SKM-1 (cell line): ENCODE data around the gene PON1.

Source experiments
- DNase-seq: peaks from one replicate; lab custom pipeline; 2025; ENCODE audit not compliant: unreplicated experiment; lab: John Stamatoyannopoulos, UW

PON1 gene

GRCh38 chr7:95324431-95324830 lies at the start of gene PON1:
Gene PON1, minus strand, starts transcription at chr7:95324532. Its CDS starts 57 bp downstream, at chr7:95324475.
- no peak for DNase-seq

- DNase-seq = no peak
Measured at GRCh38 chr7:95373323-95373722, 49.0 kb upstream of the PON1 start.

GRCh38 chr7:95368235-95368634 lies 43.9 kb upstream of the PON1 start:
- DNase-seq = no peak

- no peak for DNase-seq
Measured at GRCh38 chr7:95367606-95368005, 43.3 kb upstream of the PON1 start.

GRCh38 chr7:95365151-95365550 lies 40.8 kb upstream of the PON1 start:
- no peak for DNase-seq

- no peak for DNase-seq
Measured at GRCh38 chr7:95357623-95358022, 33.3 kb upstream of the PON1 start.

GRCh38 chr7:95342642-95343307 lies 18.4 kb upstream of the PON1 start:
- DNase-seq = no peak

- DNase-seq = no peak
Measured at GRCh38 chr7:95342029-95342428, 17.7 kb upstream of the PON1 start.

- DNase-seq = no peak
Measured at GRCh38 chr7:95340491-95340890, 16.2 kb upstream of the PON1 start.

GRCh38 chr7:95338832-95339231 lies 14.5 kb upstream of the PON1 start:
- no peak for DNase-seq

GRCh38 chr7:95335093-95335492 lies 10.8 kb upstream of the PON1 start:
- no peak for DNase-seq

- no peak for DNase-seq
Measured at GRCh38 chr7:95334447-95334846, 10.1 kb upstream of the PON1 start.

GRCh38 chr7:95330961-95331337 lies 6.6 kb upstream of the PON1 start:
- no peak for DNase-seq

- no peak for DNase-seq
Measured at GRCh38 chr7:95330204-95330960, 6.0 kb upstream of the PON1 start.

- DNase-seq = no peak
Measured at GRCh38 chr7:95327356-95327755, 3.0 kb upstream of the PON1 start.

GRCh38 chr7:95323410-95324129 lies 762 bp downstream of the PON1 start:
- DNase-seq = no peak

GRCh38 chr7:95322854-95323253 lies 1.5 kb downstream of the PON1 start:
- no peak for DNase-seq

- DNase-seq = no peak
Measured at GRCh38 chr7:95322396-95322795, 1.9 kb downstream of the PON1 start.

- DNase-seq = no peak
Measured at GRCh38 chr7:95321720-95322119, 2.6 kb downstream of the PON1 start.

GRCh38 chr7:95320651-95321050 lies 3.7 kb downstream of the PON1 start:
- no peak for DNase-seq

GRCh38 chr7:95319570-95319969 lies 4.8 kb downstream of the PON1 start:
- DNase-seq = no peak

- no peak for DNase-seq
Measured at GRCh38 chr7:95318501-95319100, 5.7 kb downstream of the PON1 start.
